Activated CD8-positive, alpha-beta memory T cell treated with anti-CD3 and anti-CD28 coated beads for 24 hours (primary cell): ENCODE data around the gene FPGS.
"Not testable (repeated sequence)": the region's sequence is repeated elsewhere in the genome, so short reads cannot be mapped to it uniquely, and the experiment has no call there.

Experiments used
- DNase-seq: peaks from one replicate; pipeline ENCODE4 v3.0.0-alpha.2; 2020

FPGS gene

GRCh38 chr9:127802576-127803443 is at the start of gene FPGS:
FPGS (plus strand) TSS chr9:127802882; CDS start chr9:127802925, 43 bp downstream.
- DNase-seq: peak; percentile 92

- DNase-seq: no peak
Observed at GRCh38 chr9:127753148-127753547, 49.5 kb upstream of the FPGS start.

DNA sequence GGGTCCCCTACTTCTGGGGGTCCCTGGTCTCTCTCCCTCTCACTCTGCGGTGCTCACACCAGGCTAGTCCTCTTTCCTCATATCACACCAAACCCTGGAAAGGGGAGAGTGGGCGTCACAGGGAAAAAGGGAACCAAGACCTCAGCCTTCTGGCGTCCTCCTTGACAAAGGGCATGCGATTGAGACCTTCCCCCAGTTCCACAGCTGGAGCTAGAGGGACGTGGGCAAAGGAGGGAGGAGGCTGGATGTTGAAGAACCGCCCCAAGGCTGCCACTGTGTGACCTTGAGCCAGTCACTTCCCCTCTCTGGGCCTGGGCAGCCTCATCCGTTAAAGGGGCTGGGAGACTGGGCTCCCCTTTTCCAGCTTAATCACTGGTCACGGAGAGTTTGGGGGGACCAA is 49.1 kb upstream of the FPGS start:
- DNase-seq: no peak

DNA sequence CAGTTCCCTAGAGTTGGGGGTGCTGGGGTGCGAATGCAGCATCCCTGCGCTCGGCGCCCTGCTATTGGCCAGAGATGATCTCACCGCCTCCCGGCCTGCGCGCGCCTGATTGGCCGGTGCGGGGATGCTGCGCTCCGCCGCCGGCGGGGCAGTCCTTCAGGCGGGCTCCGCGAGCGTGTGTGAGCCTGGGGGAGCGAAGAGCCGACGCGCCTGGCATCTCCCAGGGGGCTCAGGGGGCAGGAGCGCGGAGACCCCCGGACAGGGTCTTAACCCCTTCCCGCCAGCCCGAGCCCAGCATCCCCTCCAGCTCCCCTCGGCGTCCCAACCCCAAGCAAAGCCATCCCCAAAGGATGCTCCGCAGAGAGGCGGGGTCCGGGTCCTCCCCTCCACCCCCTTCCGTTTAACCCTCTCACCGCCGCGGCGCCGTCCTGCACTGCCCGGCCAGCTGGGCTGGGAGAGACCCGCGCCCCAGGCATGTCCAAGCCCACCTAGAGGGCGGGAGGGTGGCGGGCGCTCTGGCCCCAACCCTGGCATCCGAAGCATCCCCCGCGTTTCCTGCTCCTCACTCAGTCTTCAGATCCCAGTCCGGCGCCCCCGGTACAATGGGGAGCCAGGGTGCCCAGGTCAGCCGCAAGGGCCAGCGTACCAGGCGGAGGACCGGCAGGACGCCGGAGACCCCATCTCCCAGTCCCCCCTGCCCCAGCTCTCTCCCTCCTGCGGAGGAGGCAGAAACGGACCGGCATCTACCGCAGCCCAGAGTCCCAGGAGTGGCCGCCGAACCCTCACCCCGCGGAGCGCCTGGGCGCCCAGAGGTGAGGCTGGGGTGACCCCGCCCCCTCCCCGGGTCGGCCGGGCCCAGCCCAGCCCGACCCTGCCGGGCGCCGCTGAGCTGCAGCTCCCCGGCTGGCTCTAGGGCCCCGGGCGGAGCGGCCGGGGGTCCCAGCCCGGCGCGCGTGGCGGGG is 48.3 kb upstream of the FPGS start:
- DNase-seq: no peak

DNA sequence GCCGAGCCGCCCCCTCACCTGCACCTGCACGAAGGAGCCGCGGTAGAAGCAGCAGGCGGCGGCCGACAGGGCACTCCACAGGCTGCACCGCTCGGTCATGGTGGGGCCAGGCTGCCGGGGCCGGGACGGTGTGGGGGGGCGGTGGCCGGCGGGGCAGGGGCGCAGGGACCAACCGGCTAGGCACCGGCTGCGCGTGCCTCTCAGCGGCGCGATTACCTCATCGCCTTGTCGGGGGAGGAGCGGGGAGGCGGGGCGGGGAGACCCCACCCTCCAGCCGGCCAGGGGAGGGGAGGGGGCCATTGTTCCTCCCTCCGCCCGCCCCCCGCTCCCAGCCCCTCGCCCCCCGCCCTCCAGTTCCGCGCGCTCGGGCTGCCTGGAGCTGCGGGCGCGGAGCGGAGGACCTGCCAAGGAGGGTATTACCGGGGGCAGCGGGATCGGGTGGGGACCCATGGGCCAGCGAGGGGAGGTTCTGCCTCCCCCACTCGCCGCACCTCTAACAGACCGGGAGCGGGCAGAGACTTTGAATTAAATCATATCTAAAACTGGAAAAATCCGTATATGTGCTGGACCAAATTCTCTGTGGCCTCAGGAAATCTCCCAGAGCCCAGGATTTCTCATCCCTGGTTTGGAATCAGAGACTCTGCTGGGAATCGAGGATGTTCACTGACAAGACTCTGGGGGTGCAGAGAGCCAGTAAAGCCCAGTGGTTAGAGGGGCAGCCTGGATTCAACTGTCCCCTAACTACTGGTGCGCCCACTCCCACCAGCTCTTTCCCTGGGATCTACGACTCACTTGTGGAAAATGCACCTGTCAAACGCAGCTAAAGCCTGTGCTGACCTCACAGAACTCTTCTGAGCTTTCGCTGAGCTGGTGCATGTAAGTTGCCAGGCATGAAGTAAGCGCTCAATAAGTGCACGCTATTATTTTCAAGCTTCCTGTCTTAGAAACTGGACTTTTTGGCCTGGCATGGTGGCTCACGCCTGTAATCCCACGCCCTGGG is 47.3 kb upstream of the FPGS start:
- DNase-seq: no peak

- no peak for DNase-seq
Observed at GRCh38 chr9:127756233-127756632, 46.4 kb upstream of the FPGS start.

DNA sequence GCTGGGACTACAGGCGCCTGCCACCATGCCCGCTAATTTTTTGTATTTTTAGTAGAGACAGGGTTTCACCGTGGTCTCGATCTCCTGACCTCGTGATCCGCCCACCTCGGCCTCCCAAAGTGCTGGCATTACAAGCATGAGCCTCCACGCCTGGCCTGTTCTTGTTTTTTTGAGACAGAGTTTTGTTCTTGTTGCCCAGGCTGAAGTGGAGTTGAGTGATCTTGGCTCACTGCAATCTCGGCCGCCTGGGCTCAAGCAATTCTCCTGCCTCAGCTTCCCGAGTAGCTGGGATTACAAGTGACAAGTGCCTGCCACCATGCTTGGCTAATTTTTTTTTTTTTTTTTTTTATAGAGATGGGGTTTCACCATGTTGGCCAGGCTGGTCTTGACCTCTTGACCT is 45.9 kb upstream of the FPGS start:
- DNase-seq: not testable (repeated sequence)

- no peak for DNase-seq
Observed at GRCh38 chr9:127758843-127759242, 43.8 kb upstream of the FPGS start.

- no peak for DNase-seq
Observed at GRCh38 chr9:127761061-127761460, 41.6 kb upstream of the FPGS start.

- DNase-seq: no peak
Observed at GRCh38 chr9:127761491-127761956, 41.2 kb upstream of the FPGS start.

DNA sequence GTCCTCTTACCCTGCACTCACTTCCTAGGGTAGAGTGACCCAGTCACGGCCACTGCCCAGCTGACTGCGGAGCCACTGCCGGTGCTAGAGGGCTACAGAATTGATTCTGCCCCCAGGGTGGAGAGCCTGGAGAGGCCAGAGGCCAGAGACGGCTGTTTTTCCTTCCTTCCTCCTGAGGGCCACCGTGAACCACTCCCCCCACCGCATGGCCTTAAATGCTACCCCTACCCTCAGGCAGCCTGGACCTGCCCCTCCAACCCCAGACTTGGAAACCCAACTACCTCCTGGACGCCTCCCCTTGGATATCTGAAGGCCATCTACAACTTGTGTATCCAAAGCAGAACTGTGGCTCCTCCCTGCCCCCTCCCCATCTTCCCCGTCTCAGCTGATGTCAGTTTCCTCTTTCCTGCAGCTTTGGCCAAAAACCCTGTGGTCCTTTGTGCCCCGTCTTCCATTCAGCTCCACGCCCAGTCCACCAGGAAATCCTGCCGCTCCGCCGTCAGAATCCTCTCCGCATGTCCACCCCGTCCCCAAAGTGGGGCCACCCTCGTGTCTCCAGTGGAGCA is 40.5 kb upstream of the FPGS start:
- DNase-seq: no peak

DNA sequence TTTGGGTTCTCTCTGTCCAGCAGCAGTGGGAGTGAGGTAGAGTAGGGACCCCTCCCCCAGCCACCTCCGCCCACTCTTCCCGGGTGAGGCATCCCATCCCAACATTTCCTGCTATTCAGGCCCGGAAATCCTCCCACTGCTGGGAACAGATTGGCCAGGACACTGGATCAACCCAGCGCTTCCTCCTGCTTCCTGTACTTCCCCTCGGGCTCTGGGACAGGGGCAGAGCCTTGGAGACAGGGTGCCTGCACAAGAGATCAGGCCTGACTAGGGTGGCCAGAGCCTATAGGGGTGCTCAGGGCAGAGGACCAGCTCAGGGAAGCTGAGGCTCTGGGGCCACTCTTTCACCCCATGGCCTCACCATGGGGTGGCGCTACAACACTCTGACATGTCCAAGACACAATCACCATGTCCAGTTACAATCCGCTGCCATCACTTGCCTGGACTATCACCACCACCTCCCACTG is 38.7 kb upstream of the FPGS start:
- peak; percentile 64 for DNase-seq

DNA sequence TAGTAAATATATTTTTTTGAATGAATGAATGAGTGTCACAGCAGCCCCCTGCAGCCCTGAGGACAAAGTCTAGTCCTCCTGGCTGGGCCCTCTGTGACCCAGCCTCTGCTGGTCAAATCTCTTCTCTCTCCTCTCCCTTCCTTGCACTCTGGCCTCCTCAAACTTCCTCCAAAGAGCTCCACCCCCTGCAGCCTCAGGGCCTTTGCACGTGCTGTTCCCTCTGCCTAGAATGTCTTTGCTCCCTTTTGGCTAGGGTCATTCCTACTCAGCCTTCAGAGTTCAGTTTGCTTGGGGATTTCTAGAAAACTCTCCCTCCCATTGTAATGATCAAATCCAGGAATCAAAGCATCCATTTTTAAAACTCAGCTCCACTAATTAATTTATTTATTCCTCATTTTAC is 37.3 kb upstream of the FPGS start:
- DNase-seq: no peak

DNA sequence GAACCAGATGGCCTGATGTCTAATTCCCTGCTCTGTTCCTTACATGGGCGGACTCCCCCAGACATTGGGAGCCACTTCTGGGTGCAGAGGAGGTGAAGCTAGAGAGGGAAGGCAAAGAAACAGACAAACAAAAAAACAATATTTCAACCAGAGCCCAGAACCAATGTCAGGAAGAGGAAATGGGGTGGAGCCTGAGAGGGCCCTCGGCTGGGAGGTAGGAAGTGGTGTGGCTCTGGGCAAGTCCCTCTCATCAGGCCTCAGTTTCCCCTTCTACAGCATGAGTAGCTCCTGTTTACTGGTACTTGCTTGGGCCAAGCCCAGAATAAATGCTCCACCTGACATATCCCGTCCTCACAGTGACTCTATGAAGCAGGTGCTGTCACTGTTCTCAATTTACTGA is 35.3 kb upstream of the FPGS start:
- peak; percentile 63 for DNase-seq

GRCh38 chr9:127767909-127768331 is 34.8 kb upstream of the FPGS start:
- DNase-seq: no peak

GRCh38 chr9:127768698-127769097 is 34.0 kb upstream of the FPGS start:
- DNase-seq: no peak

DNA sequence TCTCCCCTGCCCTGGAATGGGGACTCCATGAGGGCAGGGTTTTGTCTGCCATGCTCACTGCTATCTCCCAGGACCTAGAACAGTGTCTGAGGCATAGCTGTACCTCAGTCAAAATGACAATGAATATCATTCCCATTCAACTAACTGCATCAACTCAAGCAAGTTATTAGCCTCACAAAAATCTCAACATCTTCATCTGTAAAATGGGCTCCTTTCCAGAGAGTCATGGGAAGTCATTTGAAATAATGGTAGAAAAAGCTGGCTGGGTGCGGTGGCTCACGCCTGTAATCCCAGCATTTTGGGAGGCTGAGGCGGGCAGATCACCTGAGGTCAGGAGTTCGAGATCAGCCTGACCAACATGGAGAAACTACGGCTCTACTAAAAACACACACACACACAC is 33.6 kb upstream of the FPGS start:
- DNase-seq: no peak

- DNase-seq: peak; percentile 64
Observed at GRCh38 chr9:127769929-127770582, 32.6 kb upstream of the FPGS start.

DNA sequence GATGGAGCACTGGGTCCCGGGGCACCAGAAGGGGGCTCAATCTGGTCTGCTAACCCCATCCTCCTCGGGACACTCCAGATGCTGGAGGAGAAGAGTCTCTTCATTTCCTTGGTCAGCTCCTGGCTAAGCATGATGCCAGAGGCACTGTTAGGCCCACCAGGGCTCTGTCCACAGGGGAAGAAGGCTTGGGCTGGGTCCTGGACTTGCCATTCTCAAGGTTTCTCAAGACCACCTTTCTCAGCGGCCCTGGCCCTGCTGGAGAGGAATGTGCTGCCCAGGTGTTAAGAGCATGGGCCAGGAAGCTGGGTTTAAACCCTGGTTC is 32.1 kb upstream of the FPGS start:
- no peak for DNase-seq

DNA sequence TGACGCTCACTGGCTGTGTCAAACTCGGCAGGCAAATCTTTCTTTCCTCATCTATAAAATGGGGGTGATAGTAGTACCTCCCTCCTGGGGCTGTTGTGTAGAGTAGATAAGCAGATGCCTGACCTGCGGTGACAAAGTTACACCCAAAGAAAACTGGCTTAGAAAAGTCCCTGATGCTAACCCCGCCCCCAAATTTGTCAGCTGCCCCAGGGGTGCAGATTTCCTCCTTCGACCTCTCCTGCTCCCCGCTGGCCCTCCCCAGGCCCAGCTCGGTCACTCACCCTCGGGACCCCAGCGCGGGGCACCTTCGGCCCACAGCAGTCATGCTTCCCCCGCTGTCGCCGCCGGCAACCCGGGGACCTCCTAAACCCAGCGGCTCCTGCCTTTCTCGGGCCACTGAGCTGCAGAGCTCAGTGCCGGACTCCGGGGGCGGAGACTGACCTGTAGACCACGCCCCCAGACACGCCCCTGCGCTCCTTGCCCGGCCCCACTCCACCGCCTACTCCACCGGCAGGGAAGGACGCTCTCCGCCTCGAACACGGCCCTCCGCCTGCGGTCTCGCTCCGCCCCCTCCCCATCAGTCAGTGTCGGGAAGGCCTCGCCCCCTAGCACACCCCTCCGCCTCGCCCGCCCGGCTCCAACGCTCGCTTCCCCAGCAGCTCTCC is 31.6 kb upstream of the FPGS start:
- DNase-seq: peak; percentile 99
